ENCODE results near the gene GNA14. TPM values are rescaled to one million over a fixed set of nuclear protein-coding genes. Genes with fewer than 3 reads are reported as not detected.
"Not testable (repeated sequence)": the region's sequence is repeated elsewhere in the genome, so short reads cannot be mapped to it uniquely, and the experiment has no call there.

Gene GNA14
- total RNA-seq, 1 experiment from 2014 or later = 0.15 TPM

DNA sequence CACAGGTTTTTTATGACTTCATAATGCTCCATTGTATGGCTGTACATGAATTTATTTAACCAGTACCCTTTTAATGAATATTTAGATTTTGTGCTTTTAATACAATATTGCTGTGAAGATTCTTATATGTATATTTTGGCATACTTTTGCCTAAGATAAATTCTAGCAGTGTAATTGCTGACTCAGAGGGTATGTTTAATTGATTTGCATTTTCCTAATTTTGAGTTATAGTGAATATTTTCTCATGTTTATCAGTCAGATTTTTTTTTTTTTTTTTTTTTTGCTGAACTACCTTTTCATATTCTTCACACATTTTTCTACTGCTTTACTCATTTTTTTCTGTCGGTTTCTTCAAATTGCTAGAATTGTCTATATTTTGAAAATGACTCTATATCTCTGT lies 248.2 kb downstream of the GNA14 start:
- no peak for ATAC-seq
- DNase-seq (ENCODE audit: low read depth, low spot score) = no peak
- H3K4me3 ChIP-seq (ENCODE audit: low read depth in 2 of 2, low read length in 2 of 2) = no peak overlapping the region
- BruUV-seq (replicated peaks) = no TSS peak
- no peaks in the 10 kb centered on the region for H3K36me3 ChIP-seq (ENCODE audit: control insufficient read depth, insufficient read depth, low read length)
- no peaks in the 10 kb centered on the region for H3K4me1 ChIP-seq (ENCODE audit: control insufficient read depth, insufficient read depth, low read length)
- TF ChIP-seq, protein P1, sequence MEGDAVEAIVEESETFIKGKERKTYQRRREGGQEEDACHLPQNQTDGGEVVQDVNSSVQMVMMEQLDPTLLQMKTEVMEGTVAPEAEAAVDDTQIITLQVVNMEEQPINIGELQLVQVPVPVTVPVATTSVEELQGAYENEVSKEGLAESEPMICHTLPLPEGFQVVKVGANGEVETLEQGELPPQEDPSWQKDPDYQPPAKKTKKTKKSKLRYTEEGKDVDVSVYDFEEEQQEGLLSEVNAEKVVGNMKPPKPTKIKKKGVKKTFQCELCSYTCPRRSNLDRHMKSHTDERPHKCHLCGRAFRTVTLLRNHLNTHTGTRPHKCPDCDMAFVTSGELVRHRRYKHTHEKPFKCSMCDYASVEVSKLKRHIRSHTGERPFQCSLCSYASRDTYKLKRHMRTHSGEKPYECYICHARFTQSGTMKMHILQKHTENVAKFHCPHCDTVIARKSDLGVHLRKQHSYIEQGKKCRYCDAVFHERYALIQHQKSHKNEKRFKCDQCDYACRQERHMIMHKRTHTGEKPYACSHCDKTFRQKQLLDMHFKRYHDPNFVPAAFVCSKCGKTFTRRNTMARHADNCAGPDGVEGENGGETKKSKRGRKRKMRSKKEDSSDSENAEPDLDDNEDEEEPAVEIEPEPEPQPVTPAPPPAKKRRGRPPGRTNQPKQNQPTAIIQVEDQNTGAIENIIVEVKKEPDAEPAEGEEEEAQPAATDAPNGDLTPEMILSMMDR (IDR thresholded peaks at IDR 0.05) = no peak
- intact Hi-C loops (cut with micrococcal nuclease; ENCODE audit: unreplicated experiment) (no loop called here), in situ Hi-C loops (cut with HindIII; ENCODE audit: low pct_unique_long_range_greater_than_20kb, low sequenced_read_pairs) (no loop called here)
- POLR2A ChIA-PET = no interaction called here
- no peaks in the 10 kb centered on the region for H3K9me3 ChIP-seq (ENCODE audit: control insufficient read depth, insufficient read depth, low read depth, low read length)
- no peak overlapping the region for H3K27ac ChIP-seq (ENCODE audit: low read length)
- CTCF ChIA-PET = no interaction called here
- H3K27me3 ChIP-seq (ENCODE audit: control insufficient read depth, insufficient read depth, low read length) = no peaks in the 10 kb centered on the region

DNA sequence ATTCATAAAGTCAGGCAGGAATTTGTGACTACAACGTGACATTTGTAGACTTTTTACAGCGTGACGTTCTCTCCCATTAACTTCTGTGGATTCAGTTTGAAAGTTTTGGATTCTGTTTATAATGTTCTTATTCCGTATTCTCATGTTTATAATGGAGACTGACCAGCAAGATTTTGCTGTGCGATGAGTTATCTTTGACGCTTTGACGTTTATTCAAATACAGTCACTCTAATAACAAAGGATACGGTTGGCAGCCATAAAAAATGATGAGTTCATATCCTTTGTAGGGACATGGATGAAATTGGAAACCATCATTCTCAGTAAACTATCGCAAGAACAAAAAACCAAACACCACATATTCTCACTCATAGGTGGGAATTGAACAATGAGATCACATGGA lies 249.5 kb downstream of the GNA14 start:
- in situ Hi-C loops (cut with HindIII; ENCODE audit: low pct_unique_long_range_greater_than_20kb, low sequenced_read_pairs); CTCF ChIA-PET; H3K27me3 ChIP-seq (ENCODE audit: control insufficient read depth, insufficient read depth, low read length); intact Hi-C loops (cut with micrococcal nuclease; ENCODE audit: unreplicated experiment); ATAC-seq; H3K27ac ChIP-seq (ENCODE audit: low read length); H3K4me3 ChIP-seq (ENCODE audit: low read depth in 2 of 2, low read length in 2 of 2); DNase-seq (ENCODE audit: low read depth, low spot score); POLR2A ChIA-PET; H3K36me3 ChIP-seq (ENCODE audit: control insufficient read depth, insufficient read depth, low read length); H3K4me1 ChIP-seq (ENCODE audit: control insufficient read depth, insufficient read depth, low read length); H3K9me3 ChIP-seq (ENCODE audit: control insufficient read depth, insufficient read depth, low read depth, low read length); BruUV-seq (replicated peaks): not testable (repeated sequence)

DNA sequence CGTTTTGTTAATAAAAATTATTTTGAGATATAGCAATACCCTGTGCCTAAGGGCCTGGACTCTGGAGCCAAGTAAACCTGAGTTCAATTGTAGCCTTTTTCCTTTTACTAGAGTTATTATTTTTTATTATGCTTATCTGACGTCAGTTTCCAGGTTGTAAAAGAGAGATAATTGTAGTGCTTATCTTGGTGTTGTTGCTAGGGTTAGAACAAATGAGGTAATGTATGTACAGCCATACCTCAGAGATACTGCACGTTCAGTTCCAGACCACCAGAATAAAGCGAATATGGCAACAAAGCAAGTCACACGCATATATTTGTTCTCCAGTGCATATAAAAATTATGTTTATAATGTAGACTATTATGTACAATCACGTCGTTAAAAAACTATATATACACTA lies 255.8 kb downstream of the GNA14 start:
- BruUV-seq (replicated peaks) = no TSS peak
- TF ChIP-seq, protein P1 (IDR thresholded peaks at IDR 0.05) = no peak
- no peak for TF ChIP-seq POLR2AphosphoS5 (IDR thresholded peaks at IDR 0.05; ENCODE audit: low read depth, low read length)
- TF ChIP-seq SIN3A (IDR thresholded peaks at IDR 0.05; ENCODE audit: borderline replicate concordance, insufficient read depth, low read depth, low read length) = no peak
- no peak for TF ChIP-seq TCF7L2 (IDR thresholded peaks at IDR 0.05; ENCODE audit: low read depth, low read length)
- TF ChIP-seq, protein P2, sequence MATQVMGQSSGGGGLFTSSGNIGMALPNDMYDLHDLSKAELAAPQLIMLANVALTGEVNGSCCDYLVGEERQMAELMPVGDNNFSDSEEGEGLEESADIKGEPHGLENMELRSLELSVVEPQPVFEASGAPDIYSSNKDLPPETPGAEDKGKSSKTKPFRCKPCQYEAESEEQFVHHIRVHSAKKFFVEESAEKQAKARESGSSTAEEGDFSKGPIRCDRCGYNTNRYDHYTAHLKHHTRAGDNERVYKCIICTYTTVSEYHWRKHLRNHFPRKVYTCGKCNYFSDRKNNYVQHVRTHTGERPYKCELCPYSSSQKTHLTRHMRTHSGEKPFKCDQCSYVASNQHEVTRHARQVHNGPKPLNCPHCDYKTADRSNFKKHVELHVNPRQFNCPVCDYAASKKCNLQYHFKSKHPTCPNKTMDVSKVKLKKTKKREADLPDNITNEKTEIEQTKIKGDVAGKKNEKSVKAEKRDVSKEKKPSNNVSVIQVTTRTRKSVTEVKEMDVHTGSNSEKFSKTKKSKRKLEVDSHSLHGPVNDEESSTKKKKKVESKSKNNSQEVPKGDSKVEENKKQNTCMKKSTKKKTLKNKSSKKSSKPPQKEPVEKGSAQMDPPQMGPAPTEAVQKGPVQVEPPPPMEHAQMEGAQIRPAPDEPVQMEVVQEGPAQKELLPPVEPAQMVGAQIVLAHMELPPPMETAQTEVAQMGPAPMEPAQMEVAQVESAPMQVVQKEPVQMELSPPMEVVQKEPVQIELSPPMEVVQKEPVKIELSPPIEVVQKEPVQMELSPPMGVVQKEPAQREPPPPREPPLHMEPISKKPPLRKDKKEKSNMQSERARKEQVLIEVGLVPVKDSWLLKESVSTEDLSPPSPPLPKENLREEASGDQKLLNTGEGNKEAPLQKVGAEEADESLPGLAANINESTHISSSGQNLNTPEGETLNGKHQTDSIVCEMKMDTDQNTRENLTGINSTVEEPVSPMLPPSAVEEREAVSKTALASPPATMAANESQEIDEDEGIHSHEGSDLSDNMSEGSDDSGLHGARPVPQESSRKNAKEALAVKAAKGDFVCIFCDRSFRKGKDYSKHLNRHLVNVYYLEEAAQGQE (IDR thresholded peaks at IDR 0.05; ENCODE audit: insufficient read depth in 1 of 2, low read depth in 2 of 2, low read length in 1 of 2) = no peak
- no peaks in the 10 kb centered on the region for H3K4me1 ChIP-seq (ENCODE audit: control insufficient read depth, insufficient read depth, low read length)
- in situ Hi-C loops (cut with HindIII; ENCODE audit: low pct_unique_long_range_greater_than_20kb, low sequenced_read_pairs) (no loop called here), intact Hi-C loops (cut with micrococcal nuclease; ENCODE audit: unreplicated experiment) (no loop called here)
- CTCF ChIA-PET = no interaction called here
- H3K36me3 ChIP-seq (ENCODE audit: control insufficient read depth, insufficient read depth, low read length) = no peaks in the 10 kb centered on the region
- DNase-seq (ENCODE audit: low read depth, low spot score) = no peak
- no peak for ATAC-seq
- no peak overlapping the region for H3K27ac ChIP-seq (ENCODE audit: low read length)
- POLR2A ChIA-PET = no interaction called here
- H3K4me3 ChIP-seq (ENCODE audit: low read depth in 2 of 2, low read length in 2 of 2) = no peak overlapping the region
- H3K27me3 ChIP-seq (ENCODE audit: control insufficient read depth, insufficient read depth, low read length) = no peaks in the 10 kb centered on the region
- no peaks in the 10 kb centered on the region for H3K9me3 ChIP-seq (ENCODE audit: control insufficient read depth, insufficient read depth, low read depth, low read length)

Measured in Panc1 (cell line).